Lower leg skin (tissue), 4 donors: ENCODE data around the gene SLC26A11. TPM values are rescaled to one million over a fixed set of nuclear protein-coding genes. Genes with fewer than 3 reads are reported as not detected.
"Not testable (repeated sequence)": the region's sequence is repeated elsewhere in the genome, so short reads cannot be mapped to it uniquely, and the experiment has no call there.

Experiments used
- DNase-seq, 2 donors: peaks; one replicate each; pipeline ENCODE4 v3.0.0-alpha.2; 2019; ENCODE audit warnings: low spot score in 2 of 2
- H3K4me3 ChIP-seq: fragments of 200-600 bp; sonication (generic); 2 replicates; pipeline ENCODE4 v1.5.1; 2017; ENCODE audit warnings: mild to moderate bottlenecking, low read depth; ENCODE audit not compliant: poor library complexity, severe bottlenecking
- POLR2A ChIP-seq, 2 donors: fragments of 450-650 bp; IDR thresholded peaks; one replicate each; pipeline ENCODE4 v1.6.1; 2016 to 2017; ENCODE audit warnings: antibody characterized with exemption in 2 of 2, mild to moderate bottlenecking in 1 of 2, moderate library complexity in 1 of 2
- WGBS, 2 donors: methylation state at CpG; one replicate each; pipeline ENCODE4 v1.1.5; 2018; 5-methylcytosine and 5-hydroxymethylcytosine counted together
- intact Hi-C: fragments of 100-400 bp; cut with DNase I; formaldehyde crosslinking; loops from one replicate; pipeline ENCODE4 v1.15.0; 2023; ENCODE audit warnings: low total_unique reads
- total RNA-seq, 4 donors: library from RNA; depleted of rRNA; stranded (reverse); fragments of >200 nt; gene quantifications; one replicate each; pipeline ENCODE4 v1.1.0, GENCODE V29; 2016
- TF ChIP-seq, protein P1 (sequence below), 3 donors: fragments of 450-650 bp; IDR thresholded peaks; one replicate each; pipeline ENCODE4 v1.5.1; 2016; ENCODE audit warnings: antibody characterized with exemption in 3 of 3, mild to moderate bottlenecking in 3 of 3, moderate library complexity in 2 of 3

SLC26A11 gene
- total RNA-seq, 4 donors from 2014 or later: 20.1 to 28.1 (median 22.3) TPM

DNA sequence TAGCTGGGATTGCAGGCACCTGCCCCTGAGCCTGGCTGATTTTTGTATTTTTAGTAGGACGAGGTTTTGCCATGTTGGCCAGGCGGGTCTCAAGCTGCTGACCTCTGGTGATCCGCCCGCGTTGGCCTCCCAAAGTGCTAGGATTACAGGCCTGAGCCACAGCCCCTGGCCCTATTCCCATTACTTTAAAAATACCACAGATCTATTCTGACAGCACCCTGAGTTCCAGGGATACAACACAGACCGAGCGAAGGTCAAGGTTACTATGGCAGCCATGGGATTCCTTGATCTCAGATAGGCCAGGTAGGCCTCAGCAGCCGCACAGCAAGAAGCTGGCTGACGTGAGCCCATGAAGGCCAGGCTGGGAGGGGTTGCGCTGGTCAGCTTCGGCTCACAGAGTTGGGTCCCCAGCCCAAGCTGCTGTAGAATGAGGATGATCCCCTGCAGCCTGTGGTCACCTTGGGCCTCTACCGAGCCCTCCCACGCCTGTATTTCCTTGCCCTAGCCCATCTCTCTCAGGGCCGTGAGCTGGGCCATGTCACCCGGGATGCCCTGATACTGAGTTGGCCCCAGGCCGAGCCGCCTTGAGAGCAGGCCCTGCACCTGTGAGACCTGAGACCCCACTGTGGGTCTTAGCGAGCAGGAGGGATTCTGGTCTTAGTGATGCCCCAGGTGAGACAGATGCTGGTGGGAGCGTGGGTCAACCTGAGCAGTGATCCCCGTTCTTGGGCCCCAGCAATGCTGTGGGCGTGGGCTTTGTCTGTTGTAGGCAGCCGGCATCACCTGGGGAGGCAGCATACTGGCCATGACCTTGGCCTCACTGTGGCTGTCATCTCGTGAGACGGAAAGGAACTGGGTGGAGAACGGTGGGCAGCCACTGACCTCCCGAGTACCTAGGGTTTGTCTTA is 23.6 kb downstream of the SLC26A11 start:
- no peak for DNase-seq
- intact Hi-C loops: loop anchor here (10.0 kb wide), 1 partner anchor 109 kb away; no protein-coding TSS in a partner anchor
- WGBS, 2 donors: 90 to 94% methylated on average over 18 to 25 of the region's 26 CpGs
- no peak overlapping the region for H3K4me3 ChIP-seq
- TF ChIP-seq POLR2A (IDR thresholded peaks at IDR 0.05): no peak
- TF ChIP-seq, protein P1, sequence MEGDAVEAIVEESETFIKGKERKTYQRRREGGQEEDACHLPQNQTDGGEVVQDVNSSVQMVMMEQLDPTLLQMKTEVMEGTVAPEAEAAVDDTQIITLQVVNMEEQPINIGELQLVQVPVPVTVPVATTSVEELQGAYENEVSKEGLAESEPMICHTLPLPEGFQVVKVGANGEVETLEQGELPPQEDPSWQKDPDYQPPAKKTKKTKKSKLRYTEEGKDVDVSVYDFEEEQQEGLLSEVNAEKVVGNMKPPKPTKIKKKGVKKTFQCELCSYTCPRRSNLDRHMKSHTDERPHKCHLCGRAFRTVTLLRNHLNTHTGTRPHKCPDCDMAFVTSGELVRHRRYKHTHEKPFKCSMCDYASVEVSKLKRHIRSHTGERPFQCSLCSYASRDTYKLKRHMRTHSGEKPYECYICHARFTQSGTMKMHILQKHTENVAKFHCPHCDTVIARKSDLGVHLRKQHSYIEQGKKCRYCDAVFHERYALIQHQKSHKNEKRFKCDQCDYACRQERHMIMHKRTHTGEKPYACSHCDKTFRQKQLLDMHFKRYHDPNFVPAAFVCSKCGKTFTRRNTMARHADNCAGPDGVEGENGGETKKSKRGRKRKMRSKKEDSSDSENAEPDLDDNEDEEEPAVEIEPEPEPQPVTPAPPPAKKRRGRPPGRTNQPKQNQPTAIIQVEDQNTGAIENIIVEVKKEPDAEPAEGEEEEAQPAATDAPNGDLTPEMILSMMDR (IDR thresholded peaks at IDR 0.05): no peak

DNA sequence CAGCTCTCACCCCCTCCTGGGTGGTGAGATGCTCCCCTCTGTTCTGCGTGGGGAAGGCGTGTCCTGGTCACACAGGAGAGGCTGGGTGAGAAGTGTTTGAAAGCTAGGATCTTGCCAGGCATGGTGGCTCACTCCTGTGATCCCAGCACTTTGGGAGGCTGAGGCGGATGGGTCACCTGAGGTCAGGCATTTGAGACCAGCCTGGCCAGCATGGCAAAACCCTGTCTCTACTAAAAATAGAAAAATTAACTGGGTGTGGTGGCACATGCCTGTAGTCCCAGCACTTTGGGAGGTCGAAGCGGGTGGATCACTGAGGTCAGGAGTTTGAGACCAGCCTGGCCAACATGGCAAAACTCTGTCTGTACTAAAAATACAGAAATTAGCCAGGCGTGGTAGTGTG is 24.2 kb downstream of the SLC26A11 start:
- intact Hi-C loops: loop anchor here (10.0 kb wide), 1 partner anchor 110 kb away; no protein-coding TSS in a partner anchor
- DNase-seq, H3K4me3 ChIP-seq: not testable (repeated sequence)
- WGBS, 2 donors: 85 to 88% methylated on average over 6 of the region's 6 CpGs

DNA sequence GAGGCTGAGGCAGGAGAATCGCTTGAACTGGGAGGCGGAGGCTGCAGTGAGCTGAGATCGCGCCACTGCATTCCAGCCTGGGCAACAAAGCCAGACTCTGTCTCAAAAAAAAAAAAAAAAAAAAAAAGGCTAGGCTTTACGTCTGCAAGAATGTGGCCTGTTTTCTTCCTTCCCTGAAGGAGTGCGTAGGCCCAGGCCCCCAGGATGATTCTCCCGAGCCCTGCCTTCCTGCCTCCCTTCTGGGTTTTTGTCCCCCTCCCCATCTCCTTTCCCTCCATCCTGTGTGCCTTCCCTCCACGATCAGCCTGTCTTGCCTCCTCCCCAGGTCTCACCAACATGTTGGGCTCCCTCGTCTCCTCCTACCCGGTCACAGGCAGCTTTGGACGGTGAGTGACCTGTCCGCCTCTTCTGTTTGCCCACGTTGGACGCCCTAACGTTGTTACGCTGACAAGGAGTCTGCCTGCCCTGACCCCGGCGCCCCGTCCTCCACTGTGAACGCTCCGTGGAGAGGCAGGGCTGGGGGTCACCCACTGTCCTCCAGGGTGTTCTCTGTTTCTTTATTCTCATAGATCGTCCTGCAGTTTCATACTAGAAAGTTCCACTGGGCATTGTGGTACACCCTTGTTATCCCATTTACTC is 24.8 kb downstream of the SLC26A11 start:
- WGBS, 2 donors: 89 to 90% methylated on average over 22 of the region's 22 CpGs
- TF ChIP-seq POLR2A (IDR thresholded peaks at IDR 0.05): no peak
- TF ChIP-seq, protein P1 (IDR thresholded peaks at IDR 0.05): no peak
- DNase-seq: no peak
- intact Hi-C loops: loop anchor here (10.0 kb wide), 1 partner anchor 110 kb away; no protein-coding TSS in a partner anchor
- H3K4me3 ChIP-seq: no peak overlapping the region

DNA sequence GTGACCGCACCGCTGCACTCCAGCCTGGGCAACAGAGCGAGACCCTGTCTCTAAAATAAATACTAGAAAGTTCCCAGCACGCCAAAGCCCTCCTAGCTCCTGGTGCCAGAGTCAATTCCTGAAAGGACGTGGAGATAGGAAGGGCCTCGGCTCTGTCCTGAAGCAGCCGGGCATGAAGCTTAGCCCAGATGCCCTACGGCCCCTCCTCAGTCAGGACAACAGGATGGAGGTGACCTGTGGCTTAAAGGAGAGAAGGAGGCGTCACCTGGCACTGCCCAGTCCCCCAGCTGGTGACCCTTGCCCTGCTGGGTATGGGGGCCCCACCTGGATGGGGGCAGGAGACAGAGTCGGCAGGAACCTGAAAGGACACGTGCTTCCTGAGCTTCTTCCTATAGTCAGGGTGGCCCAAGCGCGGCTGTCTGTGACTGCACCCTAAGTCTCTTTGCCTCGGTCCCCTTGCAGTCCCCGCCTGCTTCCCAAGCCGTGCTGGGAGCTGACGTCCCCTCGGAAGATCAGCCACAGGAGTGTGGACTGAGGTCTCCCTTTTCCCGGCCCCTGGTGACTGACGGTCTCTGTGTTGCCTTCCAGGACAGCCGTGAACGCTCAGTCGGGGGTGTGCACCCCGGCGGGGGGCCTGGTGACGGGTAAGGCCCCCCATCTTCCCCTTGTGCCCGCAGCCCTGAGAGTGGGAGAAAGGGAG is 25.5 kb downstream of the SLC26A11 start:
- no peak overlapping the region for H3K4me3 ChIP-seq
- 89 to 93% methylated on average over 26 to 27 of the region's 27 CpGs for WGBS, 2 donors
- intact Hi-C loops: loop anchor here (10.0 kb wide), 1 partner anchor 111 kb away; no protein-coding TSS in a partner anchor
- no peak for DNase-seq
- no peak for TF ChIP-seq POLR2A (IDR thresholded peaks at IDR 0.05)
- TF ChIP-seq, protein P1 (IDR thresholded peaks at IDR 0.05): no peak

DNA sequence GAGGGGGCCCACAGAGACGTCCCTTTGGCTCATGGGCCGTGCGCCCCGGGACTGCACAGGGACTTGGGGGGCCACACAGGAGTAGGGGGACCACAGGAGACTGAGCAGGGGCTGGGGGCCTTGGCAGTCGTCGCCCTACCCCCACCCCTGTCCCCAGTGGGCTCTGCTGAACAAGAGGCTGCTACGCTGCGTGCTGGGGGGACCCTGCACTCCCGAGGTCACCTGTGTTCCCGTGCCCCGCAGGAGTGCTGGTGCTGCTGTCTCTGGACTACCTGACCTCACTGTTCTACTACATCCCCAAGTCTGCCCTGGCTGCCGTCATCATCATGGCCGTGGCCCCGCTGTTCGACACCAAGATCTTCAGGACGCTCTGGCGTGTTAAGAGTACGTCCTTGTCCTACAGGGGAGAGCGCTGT is 26.0 kb downstream of the SLC26A11 start:
- no peak overlapping the region for H3K4me3 ChIP-seq
- intact Hi-C loops: loop anchor here (10.0 kb wide), 1 partner anchor 111 kb away; no protein-coding TSS in a partner anchor
- TF ChIP-seq POLR2A (IDR thresholded peaks at IDR 0.05): no peak
- TF ChIP-seq, protein P1 (IDR thresholded peaks at IDR 0.05): no peak
- DNase-seq: no peak
- WGBS, 2 donors: 94% methylated on average over 17 to 19 of the region's 19 CpGs
